ENCODE results near the gene SIGLEC1. TPM values are rescaled to one million over a fixed set of nuclear protein-coding genes. Genes with fewer than 3 reads are reported as not detected.

The SIGLEC1 gene
- total and polyA plus RNA-seq, 2 donors (not counting 1 experiment from before 2014, with no cell fraction given): not detected

DNA sequence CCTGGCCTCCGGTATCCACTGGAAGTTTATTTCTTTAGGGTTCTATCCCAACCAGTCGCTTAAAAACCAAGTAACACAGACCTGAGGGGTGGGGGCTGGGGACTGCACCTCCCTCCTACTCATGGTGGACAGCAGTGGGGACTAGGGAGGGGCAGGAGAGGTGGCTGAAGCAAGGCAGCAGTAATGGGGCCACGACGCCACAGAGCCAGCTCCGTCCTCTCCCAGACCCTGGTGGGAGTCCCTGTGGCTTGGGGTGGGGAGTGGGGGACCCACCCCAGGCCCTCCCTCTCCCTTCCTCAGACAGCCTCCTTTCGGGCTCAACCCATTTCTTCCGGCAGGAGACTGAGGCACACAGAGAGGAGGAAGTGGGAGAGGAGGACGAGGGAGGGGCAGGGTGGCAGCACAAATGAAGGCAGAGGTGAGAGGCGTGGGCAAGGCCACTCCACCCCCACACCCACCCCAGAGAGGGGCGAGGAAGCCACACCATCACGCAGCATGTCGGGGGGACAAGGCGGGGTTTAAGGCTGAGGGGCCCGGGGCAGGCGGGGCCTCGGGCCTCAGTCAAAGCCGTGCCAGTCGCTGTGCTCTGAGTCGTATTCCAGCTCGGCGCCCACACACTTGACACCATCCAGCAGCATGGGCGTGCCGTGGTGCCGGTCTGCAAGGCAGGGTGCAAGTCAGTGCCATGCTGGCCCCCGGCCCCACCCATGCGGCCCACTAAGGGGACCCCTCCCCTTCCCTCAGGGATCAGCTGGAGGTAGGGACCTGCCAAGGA is 41.3 kb upstream of the SIGLEC1 start:
- H3K27me3 ChIP-seq (ENCODE audit: control insufficient read depth, insufficient read depth, low read length): no peaks in the 10 kb centered on the region
- H2AFZ ChIP-seq (ENCODE audit: low read length): no peak overlapping the region
- no peak for DNase-seq (ENCODE audit: low read depth in 2 of 2)
- no peaks in the 10 kb centered on the region for H3K4me1 ChIP-seq (ENCODE audit: control insufficient read depth, extremely low read depth, insufficient read depth, low read length)
- no peaks in the 10 kb centered on the region for H3K9me3 ChIP-seq (ENCODE audit: control insufficient read depth, insufficient read depth, low read depth, low read length)
- no peak overlapping the region for H3K4me3 ChIP-seq (replicated peaks in 1 of 4; ENCODE audit: control extremely low read depth in 1 of 4, insufficient read depth in 1 of 4, low read depth in 3 of 4, low read length in 4 of 4)
- TF ChIP-seq EZH2 (IDR thresholded peaks at IDR 0.05; ENCODE audit: low read length, missing control alignments) (no peak), CTCF (conservative IDR thresholded peaks at IDR 0.05 in 1 of 2, IDR thresholded peaks at IDR 0.05 in 1 of 2; ENCODE audit: low read depth in 1 of 2, low read length in 2 of 2) (no peak)
- no peak overlapping the region for H3K4me2 ChIP-seq (ENCODE audit: extremely low read depth, insufficient read depth, low read length)
- H3K9ac ChIP-seq (ENCODE audit: insufficient read depth, low read length): no peak overlapping the region
- H3K36me3 ChIP-seq (ENCODE audit: control insufficient read depth, insufficient read depth, low read length): peaks cover 3% of the 10 kb centered on the region
- no peaks in the 10 kb centered on the region for H3K79me2 ChIP-seq (ENCODE audit: control insufficient read depth, insufficient read depth, low read length)
- H4K20me1 ChIP-seq (ENCODE audit: control insufficient read depth, extremely low read depth, insufficient read depth, low read length): no peaks in the 10 kb centered on the region
- H3K27ac ChIP-seq (ENCODE audit: insufficient read depth, low read length): no peak overlapping the region

DNA sequence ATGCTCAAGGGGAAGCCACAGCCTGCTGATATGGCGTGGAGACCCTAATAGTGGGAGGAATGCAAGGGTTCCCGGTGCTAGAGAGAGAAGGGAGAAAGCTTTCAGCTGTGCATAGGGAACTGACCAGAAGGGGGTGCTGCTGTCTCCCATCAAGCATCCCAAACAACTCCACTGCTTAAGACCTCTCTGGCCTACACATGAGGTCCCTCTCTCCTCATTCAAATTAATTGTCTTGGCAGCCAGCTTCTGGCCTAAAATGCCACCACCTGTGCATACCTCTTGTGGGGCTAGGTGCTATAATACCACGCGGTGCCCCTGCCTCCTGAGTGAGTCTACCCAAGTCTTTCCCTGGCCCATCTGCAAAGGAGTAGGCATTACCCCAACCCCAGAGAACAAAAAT is 40.7 kb upstream of the SIGLEC1 start:
- DNase-seq (ENCODE audit: low read depth in 2 of 2): peak; percentile 49 to 80
- no peak overlapping the region for H2AFZ ChIP-seq (ENCODE audit: low read length)
- no peaks in the 10 kb centered on the region for H3K4me1 ChIP-seq (ENCODE audit: control insufficient read depth, extremely low read depth, insufficient read depth, low read length)
- H3K79me2 ChIP-seq (ENCODE audit: control insufficient read depth, insufficient read depth, low read length): no peaks in the 10 kb centered on the region
- no peaks in the 10 kb centered on the region for H4K20me1 ChIP-seq (ENCODE audit: control insufficient read depth, extremely low read depth, insufficient read depth, low read length)
- H3K27ac ChIP-seq (ENCODE audit: insufficient read depth, low read length): no peak overlapping the region
- H3K9me3 ChIP-seq (ENCODE audit: control insufficient read depth, insufficient read depth, low read depth, low read length): no peaks in the 10 kb centered on the region
- H3K36me3 ChIP-seq (ENCODE audit: control insufficient read depth, insufficient read depth, low read length): no peaks in the 10 kb centered on the region
- no peak overlapping the region for H3K9ac ChIP-seq (ENCODE audit: insufficient read depth, low read length)
- TF ChIP-seq CTCF (conservative IDR thresholded peaks at IDR 0.05 in 1 of 2, IDR thresholded peaks at IDR 0.05 in 1 of 2; ENCODE audit: low read depth in 1 of 2, low read length in 2 of 2) (peak; percentile 78 to 96), EZH2 (IDR thresholded peaks at IDR 0.05; ENCODE audit: low read length, missing control alignments) (no peak)
- no peak overlapping the region for H3K4me3 ChIP-seq (replicated peaks in 1 of 4; ENCODE audit: control extremely low read depth in 1 of 4, insufficient read depth in 1 of 4, low read depth in 3 of 4, low read length in 4 of 4)
- no peak overlapping the region for H3K4me2 ChIP-seq (ENCODE audit: extremely low read depth, insufficient read depth, low read length)
- no peaks in the 10 kb centered on the region for H3K27me3 ChIP-seq (ENCODE audit: control insufficient read depth, insufficient read depth, low read length)

DNA sequence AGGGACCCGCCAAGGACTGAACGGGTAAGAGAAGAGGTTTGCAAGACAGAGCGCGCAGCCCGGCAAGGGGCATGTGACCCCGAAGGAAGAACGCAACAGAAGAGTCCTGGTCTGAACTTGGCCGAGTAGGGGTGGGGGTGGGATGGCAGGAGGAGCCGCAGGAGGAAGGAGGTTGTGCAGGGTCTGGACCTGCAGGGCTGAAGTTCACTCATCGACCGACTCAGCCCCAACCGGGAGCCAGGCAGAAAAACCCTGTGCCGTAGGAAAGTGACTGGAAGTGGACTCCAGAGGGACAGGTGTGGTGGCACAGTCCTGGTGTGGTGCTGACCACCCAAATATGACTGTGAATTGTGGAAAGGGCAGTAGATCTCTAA is 40.0 kb upstream of the SIGLEC1 start:
- no peak overlapping the region for H3K9ac ChIP-seq (ENCODE audit: insufficient read depth, low read length)
- DNase-seq (ENCODE audit: low read depth in 2 of 2): no peak

More for the DNA sequence above, 40.0 kb upstream of the SIGLEC1 start:
- Histone ChIP-seq H3K9me3 (ENCODE audit: control insufficient read depth, insufficient read depth, low read depth, low read length) (no peaks in the 10 kb centered on the region), H2AFZ (ENCODE audit: low read length) (no peak overlapping the region), H4K20me1 (ENCODE audit: control insufficient read depth, extremely low read depth, insufficient read depth, low read length) (no peaks in the 10 kb centered on the region), H3K4me1 (ENCODE audit: control insufficient read depth, extremely low read depth, insufficient read depth, low read length) (no peaks in the 10 kb centered on the region), H3K27ac (ENCODE audit: insufficient read depth, low read length) (no peak overlapping the region), H3K4me2 (ENCODE audit: extremely low read depth, insufficient read depth, low read length) (no peak overlapping the region), H3K36me3 (ENCODE audit: control insufficient read depth, insufficient read depth, low read length) (no peaks in the 10 kb centered on the region), H3K4me3 (replicated peaks in 1 of 4; ENCODE audit: control extremely low read depth in 1 of 4, insufficient read depth in 1 of 4, low read depth in 3 of 4, low read length in 4 of 4) (no peak overlapping the region), H3K79me2 (ENCODE audit: control insufficient read depth, insufficient read depth, low read length) (no peaks in the 10 kb centered on the region), H3K27me3 (ENCODE audit: control insufficient read depth, insufficient read depth, low read length) (no peaks in the 10 kb centered on the region)
- TF ChIP-seq CTCF (conservative IDR thresholded peaks at IDR 0.05 in 1 of 2, IDR thresholded peaks at IDR 0.05 in 1 of 2; ENCODE audit: low read depth in 1 of 2, low read length in 2 of 2) (no peak), EZH2 (IDR thresholded peaks at IDR 0.05; ENCODE audit: low read length, missing control alignments) (no peak)

All from fibroblast of lung (primary cell).